SJCRH30 (cell line): Measurements from ENCODE around the gene FANCC. TPM values are rescaled to one million over a fixed set of nuclear protein-coding genes. Genes with fewer than 3 reads are reported as not detected.
A peak's percentile ranks its signal among the peaks of the same experiment; 100 is the strongest.

ENCODE experiments used
- DNase-seq, 2 experiments: peaks; one replicate each; pipeline ENCODE4 v3.0.0-alpha.2; 2015 to 2020
- H3K27ac ChIP-seq: fragments of 250-450 bp; sonication (Bioruptor Pico); 2 replicates; pipeline ENCODE4 v1.5.1; 2020; ENCODE audit warnings: mild to moderate bottlenecking, moderate library complexity
- H3K27me3 ChIP-seq: fragments of 250-450 bp; sonication (Bioruptor Pico); 2 replicates; pipeline ENCODE4 v1.5.1; 2020; ENCODE audit warnings: mild to moderate bottlenecking, moderate library complexity
- H3K36me3 ChIP-seq: fragments of 250-450 bp; sonication (Bioruptor Pico); 2 replicates; pipeline ENCODE4 v1.5.1; 2020; ENCODE audit warnings: mild to moderate bottlenecking, moderate library complexity
- H3K4me1 ChIP-seq: fragments of 250-450 bp; sonication (Bioruptor Pico); 2 replicates; pipeline ENCODE4 v1.5.1; 2020; ENCODE audit warnings: mild to moderate bottlenecking, moderate library complexity
- H3K4me3 ChIP-seq: fragments of 250-450 bp; sonication (Bioruptor Pico); 2 replicates; pipeline ENCODE4 v1.5.1; 2020; ENCODE audit warnings: mild to moderate bottlenecking, moderate library complexity
- H3K9me3 ChIP-seq: fragments of 250-450 bp; sonication (Bioruptor Pico); replicated peaks from 2 replicates; pipeline ENCODE4 v1.5.1; 2020; ENCODE audit warnings: mild to moderate bottlenecking, moderate library complexity
- total RNA-seq: library from RNA; depleted of rRNA; stranded (reverse); fragments of >200 nt; shearing (Covaris generic); gene quantifications from 2 replicates; pipeline ENCODE4 v1.2.3, GENCODE V29; 2014

The FANCC gene
- total RNA-seq, 1 experiment from 2014 or later, result 28.7 TPM

GRCh38 chr9:95103871-95104580, 213.5 kb downstream of the FANCC start:
- H3K4me1 ChIP-seq, result peaks cover 7% of the 10 kb centered on the region

GRCh38 chr9:95103281-95103771, 214.2 kb downstream of the FANCC start:
- no peak for DNase-seq
- H3K27ac ChIP-seq, result no peak overlapping the region
- no peaks in the 10 kb centered on the region for H3K27me3 ChIP-seq
- no peak overlapping the region for H3K4me3 ChIP-seq
- H3K4me1 ChIP-seq, result peaks cover 14% of the 10 kb centered on the region
- H3K36me3 ChIP-seq, result peaks cover 23% of the 10 kb centered on the region
- H3K9me3 ChIP-seq, result no peaks in the 10 kb centered on the region

More at GRCh38 chr9:95103871-95104580, 213.5 kb downstream of the FANCC start:
- H3K36me3 ChIP-seq, result peaks cover 23% of the 10 kb centered on the region
- no peaks in the 10 kb centered on the region for H3K27me3 ChIP-seq
- no peak for DNase-seq
- no peak overlapping the region for H3K4me3 ChIP-seq
- no peaks in the 10 kb centered on the region for H3K9me3 ChIP-seq
- H3K27ac ChIP-seq, result no peak overlapping the region

GRCh38 chr9:95102572-95102971, 214.9 kb downstream of the FANCC start:
- no peak overlapping the region for H3K4me3 ChIP-seq
- no peak overlapping the region for H3K27ac ChIP-seq
- H3K27me3 ChIP-seq, result no peaks in the 10 kb centered on the region
- peaks cover 21% of the 10 kb centered on the region for H3K4me1 ChIP-seq
- DNase-seq, result no peak
- peaks cover 23% of the 10 kb centered on the region for H3K36me3 ChIP-seq
- H3K9me3 ChIP-seq, result no peaks in the 10 kb centered on the region

GRCh38 chr9:95102001-95102433, 215.5 kb downstream of the FANCC start:
- H3K36me3 ChIP-seq, result peaks cover 20% of the 10 kb centered on the region

GRCh38 chr9:95101326-95101725, 216.2 kb downstream of the FANCC start:
- H3K27me3 ChIP-seq, result no peaks in the 10 kb centered on the region
- H3K9me3 ChIP-seq, result no peaks in the 10 kb centered on the region
- no peak overlapping the region for H3K4me3 ChIP-seq
- no peak overlapping the region for H3K27ac ChIP-seq
- peaks cover 15% of the 10 kb centered on the region for H3K36me3 ChIP-seq
- peaks cover 24% of the 10 kb centered on the region for H3K4me1 ChIP-seq
- no peak for DNase-seq

More at GRCh38 chr9:95102001-95102433, 215.5 kb downstream of the FANCC start:
- no peak overlapping the region for H3K27ac ChIP-seq
- H3K4me1 ChIP-seq, result peaks cover 24% of the 10 kb centered on the region
- no peaks in the 10 kb centered on the region for H3K9me3 ChIP-seq
- no peak overlapping the region for H3K4me3 ChIP-seq
- no peaks in the 10 kb centered on the region for H3K27me3 ChIP-seq
- no peak for DNase-seq

- Histone ChIP-seq H3K4me3 (no peak overlapping the region), H3K36me3 (peaks cover 12% of the 10 kb centered on the region), H3K27ac (no peak overlapping the region), H3K27me3 (no peaks in the 10 kb centered on the region), H3K9me3 (no peaks in the 10 kb centered on the region), H3K4me1 (peaks cover 30% of the 10 kb centered on the region)
- no peak for DNase-seq
These were observed 217.4 kb downstream of the FANCC start for GRCh38 chr9:95100071-95100627.

- Histone ChIP-seq H3K4me1 (peaks cover 35% of the 10 kb centered on the region), H3K27me3 (no peaks in the 10 kb centered on the region)
These were observed 218.0 kb downstream of the FANCC start for GRCh38 chr9:95099321-95100070.

GRCh38 chr9:95098391-95098921, 219.1 kb downstream of the FANCC start:
- DNase-seq, result peak; percentile 85 to 93
- H3K4me1 ChIP-seq, result peaks cover 45% of the 10 kb centered on the region

More at GRCh38 chr9:95099321-95100070, 218.0 kb downstream of the FANCC start:
- no peak for DNase-seq
- peak overlapping the region; percentile 79; the same call in 1 of the 2 replicates for H3K27ac ChIP-seq
- no peaks in the 10 kb centered on the region for H3K9me3 ChIP-seq
- H3K36me3 ChIP-seq, result peaks cover 12% of the 10 kb centered on the region
- no peak overlapping the region for H3K4me3 ChIP-seq

GRCh38 chr9:95097279-95097678, 220.2 kb downstream of the FANCC start:
- peaks cover 57% of the 10 kb centered on the region for H3K4me1 ChIP-seq
- H3K4me3 ChIP-seq, result no peak overlapping the region
- no peaks in the 10 kb centered on the region for H3K27me3 ChIP-seq
- H3K9me3 ChIP-seq, result no peaks in the 10 kb centered on the region
- no peak for DNase-seq
- no peak overlapping the region for H3K27ac ChIP-seq
- peaks cover 11% of the 10 kb centered on the region for H3K36me3 ChIP-seq

More at GRCh38 chr9:95098391-95098921, 219.1 kb downstream of the FANCC start:
- no peaks in the 10 kb centered on the region for H3K27me3 ChIP-seq
- H3K9me3 ChIP-seq, result no peaks in the 10 kb centered on the region
- no peak overlapping the region for H3K4me3 ChIP-seq
- peak overlapping the region; percentile 79 for H3K27ac ChIP-seq
- H3K36me3 ChIP-seq, result peaks cover 12% of the 10 kb centered on the region

- Histone ChIP-seq H3K27me3 (no peaks in the 10 kb centered on the region), H3K4me3 (no peak overlapping the region), H3K27ac (no peak overlapping the region), H3K4me1 (peaks cover 60% of the 10 kb centered on the region), H3K36me3 (peaks cover 10% of the 10 kb centered on the region), H3K9me3 (no peaks in the 10 kb centered on the region)
- DNase-seq, result no peak
These were observed 220.7 kb downstream of the FANCC start for GRCh38 chr9:95096807-95097206.

GRCh38 chr9:95096381-95096780, 221.1 kb downstream of the FANCC start:
- Histone ChIP-seq H3K27ac (no peak overlapping the region), H3K27me3 (no peaks in the 10 kb centered on the region), H3K36me3 (peaks cover 10% of the 10 kb centered on the region), H3K9me3 (no peaks in the 10 kb centered on the region), H3K4me3 (no peak overlapping the region), H3K4me1 (peaks cover 62% of the 10 kb centered on the region)
- DNase-seq, result no peak

GRCh38 chr9:95095641-95096355, 221.7 kb downstream of the FANCC start:
- DNase-seq, result peak; percentile 46 to 52
- no peak overlapping the region for H3K4me3 ChIP-seq
- peaks cover 7% of the 10 kb centered on the region for H3K36me3 ChIP-seq
- H3K27me3 ChIP-seq, result no peaks in the 10 kb centered on the region
- peak overlapping the region; percentile 69 for H3K27ac ChIP-seq
- H3K4me1 ChIP-seq, result peaks cover 68% of the 10 kb centered on the region
- H3K9me3 ChIP-seq, result no peaks in the 10 kb centered on the region

GRCh38 chr9:95094002-95094401, 223.5 kb downstream of the FANCC start:
- H3K4me3 ChIP-seq, result no peak overlapping the region
- H3K36me3 ChIP-seq, result no peaks in the 10 kb centered on the region
- no peaks in the 10 kb centered on the region for H3K27me3 ChIP-seq
- H3K4me1 ChIP-seq, result peaks cover 82% of the 10 kb centered on the region
- H3K9me3 ChIP-seq, result no peaks in the 10 kb centered on the region
- DNase-seq, result no peak
- H3K27ac ChIP-seq, result peak overlapping the region; percentile 69

GRCh38 chr9:95093586-95093985, 223.9 kb downstream of the FANCC start:
- H3K27me3 ChIP-seq, result no peaks in the 10 kb centered on the region
- peaks cover 82% of the 10 kb centered on the region for H3K4me1 ChIP-seq
- DNase-seq, result no peak
- peak overlapping the region; percentile 97 for H3K27ac ChIP-seq
- H3K9me3 ChIP-seq, result no peaks in the 10 kb centered on the region
- no peak overlapping the region for H3K4me3 ChIP-seq
- H3K36me3 ChIP-seq, result no peaks in the 10 kb centered on the region
